ENCODE measurements around the gene CFAP92.
"Not testable (repeated sequence)": the region's sequence is repeated elsewhere in the genome, so short reads cannot be mapped to it uniquely, and the experiment has no call there.

Gene CFAP92

GRCh38 chr3:128878011-128878457, 115.8 kb downstream of the CFAP92 start:
- no peaks in the 10 kb centered on the region for H3K9me3 ChIP-seq (ENCODE audit: insufficient read depth, low read depth, low read length)
- peak overlapping the region; percentile 94 for H3K4me3 ChIP-seq (ENCODE audit: low read length)
- no peak overlapping the region for H3K27ac ChIP-seq (ENCODE audit: low read length)
- peaks cover 17% of the 10 kb centered on the region for H3K36me3 ChIP-seq (ENCODE audit: insufficient read depth, low read depth, low read length)
- peaks cover 12% of the 10 kb centered on the region; the same call in 1 of the 2 replicates for H3K27me3 ChIP-seq (ENCODE audit: insufficient read depth, low read length)
- peak overlapping the region; percentile 98; the same call in 1 of the 2 replicates for H3K9ac ChIP-seq (ENCODE audit: low read depth, low read length)
- H3K4me1 ChIP-seq (ENCODE audit: insufficient read depth, low read length) = no peaks in the 10 kb centered on the region

GRCh38 chr3:128875556-128876120, 118.2 kb downstream of the CFAP92 start:
- H3K27me3 ChIP-seq (ENCODE audit: insufficient read depth, low read length) = peaks cover 12% of the 10 kb centered on the region; the same call in 1 of the 2 replicates
- H3K4me1 ChIP-seq (ENCODE audit: insufficient read depth, low read length) = no peaks in the 10 kb centered on the region
- H3K9ac ChIP-seq (ENCODE audit: low read depth, low read length) = peak overlapping the region; percentile 12; the same call in 1 of the 2 replicates
- no peaks in the 10 kb centered on the region for H3K9me3 ChIP-seq (ENCODE audit: insufficient read depth, low read depth, low read length)
- H3K4me3 ChIP-seq (ENCODE audit: low read length) = no peak overlapping the region
- no peaks in the 10 kb centered on the region for H3K36me3 ChIP-seq (ENCODE audit: insufficient read depth, low read depth, low read length)
- no peak overlapping the region for H3K27ac ChIP-seq (ENCODE audit: low read length)

- Histone ChIP-seq H3K27me3 (ENCODE audit: insufficient read depth, low read length) (peaks cover 12% of the 10 kb centered on the region; the same call in 1 of the 2 replicates), H3K9ac (ENCODE audit: low read depth, low read length) (no peak overlapping the region), H3K9me3 (ENCODE audit: insufficient read depth, low read depth, low read length) (no peaks in the 10 kb centered on the region), H3K36me3 (ENCODE audit: insufficient read depth, low read depth, low read length) (no peaks in the 10 kb centered on the region), H3K4me3 (ENCODE audit: low read length) (no peak overlapping the region), H3K4me1 (ENCODE audit: insufficient read depth, low read length) (no peaks in the 10 kb centered on the region), H3K27ac (ENCODE audit: low read length) (no peak overlapping the region)
Measured at GRCh38 chr3:128874481-128875180, 119.2 kb downstream of the CFAP92 start.

- no peak overlapping the region for H3K4me3 ChIP-seq (ENCODE audit: low read length)
- H3K4me1 ChIP-seq (ENCODE audit: insufficient read depth, low read length) = no peaks in the 10 kb centered on the region
- H3K9ac ChIP-seq (ENCODE audit: low read depth, low read length) = no peak overlapping the region
- H3K9me3 ChIP-seq (ENCODE audit: insufficient read depth, low read depth, low read length) = no peaks in the 10 kb centered on the region
- no peak overlapping the region for H3K27ac ChIP-seq (ENCODE audit: low read length)
- H3K36me3 ChIP-seq (ENCODE audit: insufficient read depth, low read depth, low read length) = no peaks in the 10 kb centered on the region
- H3K27me3 ChIP-seq (ENCODE audit: insufficient read depth, low read length) = peaks cover 12% of the 10 kb centered on the region; the same call in 1 of the 2 replicates
Measured at GRCh38 chr3:128873244-128874022, 120.4 kb downstream of the CFAP92 start.

- Histone ChIP-seq H3K36me3 (ENCODE audit: insufficient read depth, low read depth, low read length) (no peaks in the 10 kb centered on the region), H3K27me3 (ENCODE audit: insufficient read depth, low read length) (peaks cover 12% of the 10 kb centered on the region; the same call in 1 of the 2 replicates), H3K9me3 (ENCODE audit: insufficient read depth, low read depth, low read length) (no peaks in the 10 kb centered on the region), H3K4me3 (ENCODE audit: low read length) (no peak overlapping the region), H3K27ac (ENCODE audit: low read length) (no peak overlapping the region), H3K9ac (ENCODE audit: low read depth, low read length) (no peak overlapping the region), H3K4me1 (ENCODE audit: insufficient read depth, low read length) (no peaks in the 10 kb centered on the region)
Measured at GRCh38 chr3:128872744-128873143, 121.1 kb downstream of the CFAP92 start.

- no peak overlapping the region for H3K27ac ChIP-seq (ENCODE audit: low read length)
- H3K9me3 ChIP-seq (ENCODE audit: insufficient read depth, low read depth, low read length) = no peaks in the 10 kb centered on the region
- H3K9ac ChIP-seq (ENCODE audit: low read depth, low read length) = no peak overlapping the region
- H3K4me1 ChIP-seq (ENCODE audit: insufficient read depth, low read length) = no peaks in the 10 kb centered on the region
- H3K36me3 ChIP-seq (ENCODE audit: insufficient read depth, low read depth, low read length) = no peaks in the 10 kb centered on the region
- peaks cover 12% of the 10 kb centered on the region; the same call in 1 of the 2 replicates for H3K27me3 ChIP-seq (ENCODE audit: insufficient read depth, low read length)
- H3K4me3 ChIP-seq (ENCODE audit: low read length) = no peak overlapping the region
Measured at GRCh38 chr3:128872282-128872681, 121.6 kb downstream of the CFAP92 start.

GRCh38 chr3:128870347-128870746, 123.5 kb downstream of the CFAP92 start:
- Histone ChIP-seq H3K36me3 (ENCODE audit: insufficient read depth, low read depth, low read length) (no peaks in the 10 kb centered on the region), H3K9ac (ENCODE audit: low read depth, low read length) (no peak overlapping the region), H3K4me3 (ENCODE audit: low read length) (no peak overlapping the region), H3K27me3 (ENCODE audit: insufficient read depth, low read length) (peaks cover 10% of the 10 kb centered on the region; the same call in 1 of the 2 replicates), H3K27ac (ENCODE audit: low read length) (no peak overlapping the region), H3K4me1 (ENCODE audit: insufficient read depth, low read length) (no peaks in the 10 kb centered on the region), H3K9me3 (ENCODE audit: insufficient read depth, low read depth, low read length) (no peaks in the 10 kb centered on the region)

- H3K9ac ChIP-seq (ENCODE audit: low read depth, low read length) = no peak overlapping the region
- H3K36me3 ChIP-seq (ENCODE audit: insufficient read depth, low read depth, low read length) = no peaks in the 10 kb centered on the region
- no peaks in the 10 kb centered on the region for H3K9me3 ChIP-seq (ENCODE audit: insufficient read depth, low read depth, low read length)
- no peaks in the 10 kb centered on the region for H3K4me1 ChIP-seq (ENCODE audit: insufficient read depth, low read length)
- H3K27me3 ChIP-seq (ENCODE audit: insufficient read depth, low read length) = no peaks in the 10 kb centered on the region
- no peak overlapping the region for H3K4me3 ChIP-seq (ENCODE audit: low read length)
- no peak overlapping the region for H3K27ac ChIP-seq (ENCODE audit: low read length)
Measured at GRCh38 chr3:128867200-128868125, 126.4 kb downstream of the CFAP92 start.

- H3K27ac ChIP-seq (ENCODE audit: low read length); H3K9ac ChIP-seq (ENCODE audit: low read depth, low read length); H3K4me3 ChIP-seq (ENCODE audit: low read length); H3K9me3 ChIP-seq (ENCODE audit: insufficient read depth, low read depth, low read length); H3K4me1 ChIP-seq (ENCODE audit: insufficient read depth, low read length); H3K27me3 ChIP-seq (ENCODE audit: insufficient read depth, low read length); H3K36me3 ChIP-seq (ENCODE audit: insufficient read depth, low read depth, low read length): not testable (repeated sequence)
Measured at GRCh38 chr3:128864849-128865804, 128.7 kb downstream of the CFAP92 start.

GRCh38 chr3:128864351-128864811, 129.5 kb downstream of the CFAP92 start:
- no peaks in the 10 kb centered on the region for H3K36me3 ChIP-seq (ENCODE audit: insufficient read depth, low read depth, low read length)
- peaks cover 17% of the 10 kb centered on the region for H3K9me3 ChIP-seq (ENCODE audit: insufficient read depth, low read depth, low read length)
- no peaks in the 10 kb centered on the region for H3K4me1 ChIP-seq (ENCODE audit: insufficient read depth, low read length)
- no peak overlapping the region for H3K4me3 ChIP-seq (ENCODE audit: low read length)
- H3K27ac ChIP-seq (ENCODE audit: low read length) = no peak overlapping the region
- H3K27me3 ChIP-seq (ENCODE audit: insufficient read depth, low read length) = no peaks in the 10 kb centered on the region
- H3K9ac ChIP-seq (ENCODE audit: low read depth, low read length) = no peak overlapping the region
